EH (cell line): ENCODE results near the gene ATP8B3.
"Not testable (repeated sequence)": the region's sequence is repeated elsewhere in the genome, so short reads cannot be mapped to it uniquely, and the experiment has no call there.

Source experiments
- DNase-seq: peaks from one replicate; pipeline ENCODE4 v3.0.0-alpha.2; 2015; ENCODE audit warnings: low read depth

The ATP8B3 gene

DNA sequence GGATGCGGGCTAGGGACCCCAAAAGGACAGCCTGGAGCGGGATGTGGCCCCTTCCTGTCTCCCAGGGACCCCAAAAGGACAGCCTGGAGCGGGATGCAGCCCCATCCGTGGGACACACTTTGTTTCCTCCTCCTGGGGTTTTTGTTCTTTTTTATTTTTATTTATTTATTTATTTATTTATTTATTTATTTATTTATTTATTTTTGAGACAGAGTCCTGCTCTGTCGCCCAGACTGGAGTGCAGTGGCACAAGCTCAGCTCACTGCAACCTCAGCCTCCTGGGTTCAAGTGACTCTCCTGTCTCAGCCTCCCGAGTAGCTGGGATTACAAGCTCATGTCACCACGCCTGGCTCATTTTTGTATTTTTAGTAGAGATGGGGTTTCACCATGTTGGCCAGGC lies 14.8 kb downstream of the ATP8B3 start:
- not testable (repeated sequence) for DNase-seq

DNA sequence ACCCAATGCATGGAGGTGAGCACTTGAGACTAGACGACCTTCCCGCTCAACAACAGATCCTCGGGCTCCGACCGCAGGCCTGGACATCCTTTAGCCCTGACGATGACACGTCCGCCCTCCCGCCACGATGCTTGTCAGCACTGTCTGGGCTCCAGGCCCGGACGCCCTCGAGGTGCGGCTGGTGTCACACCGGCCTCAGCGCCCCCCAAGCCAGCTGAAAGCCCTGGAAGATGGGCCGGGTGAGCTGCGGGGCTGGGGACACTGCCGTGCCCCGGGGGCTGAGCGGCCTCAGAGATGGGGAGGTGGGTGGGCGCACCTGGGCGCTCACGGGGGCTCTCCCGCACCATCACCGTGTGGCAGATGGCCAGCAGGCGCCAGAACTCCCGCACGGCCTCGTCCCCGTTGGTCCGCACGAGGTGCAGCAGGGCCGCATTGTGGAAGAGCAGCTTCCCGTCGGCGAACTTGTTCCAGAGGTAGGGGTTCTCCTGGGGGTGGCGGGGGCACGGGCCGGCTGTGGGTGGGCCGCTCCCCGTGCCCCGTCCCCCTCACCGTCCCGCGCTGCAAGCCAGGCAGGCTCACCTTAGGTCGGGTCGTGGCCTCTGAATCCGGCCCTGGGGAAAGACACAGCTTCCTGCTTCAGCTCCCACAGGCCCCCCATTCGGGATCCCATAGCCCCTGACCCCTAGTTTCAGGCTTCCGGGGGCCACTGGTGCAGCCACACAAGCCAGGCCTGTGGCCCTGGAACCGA lies 15.5 kb downstream of the ATP8B3 start:
- DNase-seq: no peak

DNA sequence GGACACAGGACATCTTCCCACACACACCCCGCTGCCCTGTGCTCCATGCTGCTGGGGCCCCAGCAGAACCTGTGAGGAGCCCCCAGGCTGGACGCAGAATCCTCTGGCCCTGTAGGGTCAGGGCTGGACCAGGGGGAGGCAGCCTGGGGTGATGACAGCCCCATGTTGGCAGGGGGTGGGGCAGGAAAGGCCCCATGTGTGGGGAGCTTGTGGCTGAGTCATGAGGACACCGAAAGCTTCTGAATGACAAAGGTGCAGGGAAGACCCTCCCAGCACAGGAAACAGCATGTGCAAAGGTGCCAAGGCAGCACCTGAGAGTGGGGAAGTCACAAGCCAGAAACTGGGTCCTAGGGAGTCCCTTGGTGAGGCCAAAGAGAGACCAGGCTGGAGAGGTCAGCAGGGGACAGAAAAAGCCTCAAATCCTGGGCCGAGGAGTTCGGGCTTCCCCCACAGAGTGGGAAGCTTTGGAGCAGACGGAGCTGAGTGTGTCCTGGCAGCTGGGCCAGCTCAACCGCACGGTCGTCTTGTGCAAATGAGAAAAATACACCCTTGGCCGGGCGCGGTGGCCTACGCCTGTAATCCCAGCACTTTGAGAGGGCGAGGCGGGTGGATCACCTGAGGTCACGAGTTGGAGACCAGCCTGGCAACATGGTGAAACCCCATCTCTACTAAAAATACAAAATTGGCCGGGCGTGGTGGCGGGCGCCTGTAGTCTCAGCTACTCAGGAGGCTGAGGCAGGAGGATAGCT lies 17.5 kb downstream of the ATP8B3 start:
- no peak for DNase-seq

DNA sequence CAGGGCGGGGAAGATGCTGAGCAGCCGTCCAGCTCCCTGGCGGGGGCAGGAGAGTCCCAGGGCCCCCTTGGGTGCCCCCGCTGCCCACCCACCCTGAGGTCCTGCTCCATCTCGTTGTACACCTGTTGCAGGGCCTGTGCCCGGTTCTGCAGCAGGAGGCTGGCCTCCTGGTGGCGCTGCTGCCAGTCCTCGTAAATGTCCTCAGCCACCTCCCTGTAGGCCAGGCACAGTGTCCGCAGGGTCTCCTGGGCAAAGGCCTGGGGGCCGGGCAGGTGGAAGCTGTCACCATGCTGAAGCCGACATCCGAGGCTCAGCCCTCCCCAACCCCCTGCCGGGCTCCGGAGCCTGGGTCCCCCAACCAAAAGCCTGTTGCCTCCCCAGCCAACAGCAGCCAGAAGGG lies 20.2 kb downstream of the ATP8B3 start:
- DNase-seq: no peak

DNA sequence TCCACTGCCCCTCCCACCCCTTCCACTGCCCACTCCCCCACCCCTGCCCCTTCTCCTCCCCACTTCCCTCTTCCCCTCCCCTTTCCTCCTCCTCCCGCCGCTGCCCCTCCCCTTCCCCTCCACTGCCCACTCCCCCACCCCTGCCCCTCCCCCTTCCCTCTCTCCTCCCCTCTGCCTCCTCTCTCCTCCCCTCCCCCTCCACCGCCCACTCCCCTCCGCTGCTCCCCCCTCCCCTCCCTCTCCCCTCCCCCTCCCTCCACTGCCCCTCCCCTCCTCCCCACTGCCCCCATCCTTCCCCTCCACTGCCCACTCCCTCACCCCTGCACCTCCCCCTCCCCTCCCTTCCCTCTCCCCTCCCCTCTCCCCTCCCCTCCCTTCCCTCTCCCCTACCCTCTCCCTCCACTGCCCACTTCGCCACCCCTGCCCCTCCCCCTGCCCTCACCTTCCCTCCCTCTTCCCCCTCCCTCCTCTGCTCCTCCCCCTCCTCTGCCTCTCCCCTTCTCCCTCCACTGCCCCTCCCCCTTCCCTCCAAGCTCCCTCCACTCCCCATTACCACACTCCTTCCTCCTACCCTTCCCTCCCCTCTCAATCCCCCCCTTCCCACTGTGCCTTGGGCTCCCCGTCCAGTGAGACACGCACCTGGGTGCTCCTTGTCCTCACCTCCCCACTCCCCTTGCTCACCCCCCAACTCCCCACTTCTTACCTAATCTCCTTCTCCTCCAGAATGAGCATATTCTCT lies 21.9 kb downstream of the ATP8B3 start:
- DNase-seq: no peak

DNA sequence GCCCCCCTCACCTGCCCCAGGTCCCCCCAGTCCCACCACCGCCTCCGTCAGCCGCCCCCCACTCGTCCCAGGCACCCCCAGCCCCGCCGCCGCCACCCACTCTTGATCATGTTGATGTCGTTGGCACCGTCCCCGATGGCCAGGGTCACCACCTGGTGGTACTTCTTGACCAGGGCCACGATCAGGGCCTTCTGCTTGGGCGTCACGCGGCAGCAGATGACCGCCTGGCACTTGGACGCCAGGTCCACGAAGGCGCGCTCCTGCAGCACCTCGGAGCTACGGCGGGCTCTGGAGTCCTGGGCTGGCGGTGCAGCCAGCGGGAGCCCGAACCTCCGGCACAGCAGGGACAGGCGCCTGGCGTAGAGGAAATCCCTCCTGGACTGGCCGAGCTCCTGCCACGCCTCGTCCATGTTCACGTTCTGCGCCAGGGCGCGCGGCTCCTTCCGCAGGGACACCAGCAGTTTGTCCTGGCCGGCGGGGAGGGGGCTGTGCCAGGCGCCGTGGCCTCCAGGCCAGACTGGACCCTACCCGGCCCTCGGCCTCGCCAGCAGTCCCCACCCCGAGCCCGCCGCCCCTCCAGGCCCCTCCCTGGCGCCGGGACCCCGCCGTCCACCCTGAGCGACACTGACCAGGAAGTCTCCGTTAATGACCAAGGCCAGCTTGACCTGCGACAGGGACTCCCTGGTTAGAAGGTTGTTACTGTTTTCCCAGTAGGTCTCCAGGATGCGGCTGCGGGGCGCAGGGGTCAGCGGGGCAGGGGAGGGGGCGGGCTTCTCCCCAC lies 22.6 kb downstream of the ATP8B3 start:
- peak; percentile 12 for DNase-seq

DNA sequence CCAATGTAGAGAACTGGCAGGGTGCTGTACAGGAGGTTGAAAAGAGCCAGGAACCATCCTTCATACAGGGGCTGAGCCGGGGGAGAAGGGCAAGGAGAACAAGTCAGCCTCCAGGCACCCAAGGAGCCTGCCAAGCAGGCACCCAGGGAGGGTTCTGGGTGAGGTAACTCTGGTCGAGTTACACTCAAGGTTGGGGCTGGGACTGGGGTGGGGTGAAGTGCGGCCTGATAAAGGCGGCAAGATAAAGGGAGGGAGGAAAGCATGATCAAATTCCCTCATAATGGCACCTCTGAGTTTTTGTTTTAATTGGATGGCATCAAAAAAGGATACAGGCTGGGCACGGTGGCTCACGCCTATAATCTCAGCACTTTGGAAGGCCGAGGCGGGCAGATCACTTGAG lies 25.0 kb downstream of the ATP8B3 start:
- DNase-seq: no peak

DNA sequence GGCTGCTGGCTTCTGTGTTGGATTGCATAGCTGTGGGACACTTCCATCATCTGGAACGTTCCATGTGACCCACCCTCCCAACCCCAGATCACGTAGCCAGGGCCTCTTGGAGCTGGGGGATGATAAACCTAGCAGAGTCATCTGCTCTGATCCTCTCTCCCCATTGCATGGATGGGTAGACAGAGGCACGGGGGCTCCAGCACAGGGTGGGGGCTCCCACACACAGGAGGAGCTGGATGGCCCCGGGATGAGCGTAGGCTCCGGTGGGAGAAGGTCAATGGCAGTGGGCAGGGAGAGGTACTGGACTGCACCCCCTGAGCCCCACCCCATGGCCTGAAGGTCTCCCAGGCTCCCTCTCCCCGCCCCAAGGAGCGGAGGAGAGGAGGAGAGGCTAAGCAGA lies 25.4 kb downstream of the ATP8B3 start:
- DNase-seq: no peak

DNA sequence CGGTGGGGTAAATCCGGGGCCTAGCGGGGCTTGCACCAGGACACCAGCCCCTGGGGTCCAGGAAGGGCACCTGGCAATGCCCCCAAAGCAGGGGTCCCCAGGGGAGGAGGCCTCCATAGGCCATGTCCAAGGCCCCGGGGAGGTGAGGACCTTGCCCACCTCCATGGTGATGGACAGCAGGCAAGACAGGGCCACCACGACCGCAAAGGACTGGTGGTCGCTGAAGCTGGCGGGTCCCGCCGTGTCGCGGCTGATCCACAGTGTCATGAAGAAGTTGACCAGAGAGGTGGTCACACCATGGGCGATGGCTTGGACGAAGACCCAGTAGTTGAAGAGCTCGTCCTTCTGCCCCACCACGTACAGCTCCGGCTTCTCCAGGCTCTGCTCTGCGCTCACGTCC lies 26.8 kb downstream of the ATP8B3 start:
- no peak for DNase-seq

DNA sequence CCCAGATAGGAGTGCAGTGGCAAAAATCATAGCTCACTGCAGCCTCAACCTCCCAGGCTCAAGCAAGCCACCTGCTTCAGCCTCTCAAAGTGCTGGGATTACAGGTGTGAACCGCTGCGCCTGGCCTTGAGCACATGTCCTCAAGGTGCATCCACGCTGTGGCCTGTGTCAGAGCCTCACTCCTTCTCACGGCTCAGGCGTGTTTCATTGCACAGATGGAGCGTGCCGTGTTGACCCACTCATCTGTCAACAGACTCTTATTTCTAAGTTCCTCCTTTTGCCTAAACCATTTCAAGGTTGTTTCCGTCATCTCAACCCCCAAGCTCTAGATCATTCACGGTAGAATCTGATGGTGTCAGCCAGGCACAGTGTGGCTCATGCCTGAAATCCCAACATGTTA lies 28.2 kb downstream of the ATP8B3 start:
- no peak for DNase-seq

DNA sequence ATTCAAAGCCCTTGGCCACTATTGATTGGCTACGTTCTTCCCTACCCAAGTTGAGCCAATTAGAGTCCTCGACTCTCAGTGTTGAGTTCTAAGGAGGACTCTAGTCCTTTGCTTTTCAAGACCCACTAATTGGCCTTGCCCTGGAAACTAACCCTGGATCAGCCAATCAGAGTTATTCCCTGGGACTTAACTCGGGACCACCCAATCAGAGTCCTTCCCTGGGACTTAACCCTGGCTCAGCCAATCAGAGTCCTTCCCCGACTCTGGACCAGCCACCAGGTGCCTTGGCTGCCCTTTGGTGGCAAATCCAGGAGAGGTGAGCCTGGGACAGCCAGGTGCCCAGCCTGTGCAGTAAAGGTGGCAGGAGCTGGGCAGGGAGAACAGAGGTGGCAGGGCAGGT lies 28.7 kb downstream of the ATP8B3 start:
- DNase-seq: no peak

DNA sequence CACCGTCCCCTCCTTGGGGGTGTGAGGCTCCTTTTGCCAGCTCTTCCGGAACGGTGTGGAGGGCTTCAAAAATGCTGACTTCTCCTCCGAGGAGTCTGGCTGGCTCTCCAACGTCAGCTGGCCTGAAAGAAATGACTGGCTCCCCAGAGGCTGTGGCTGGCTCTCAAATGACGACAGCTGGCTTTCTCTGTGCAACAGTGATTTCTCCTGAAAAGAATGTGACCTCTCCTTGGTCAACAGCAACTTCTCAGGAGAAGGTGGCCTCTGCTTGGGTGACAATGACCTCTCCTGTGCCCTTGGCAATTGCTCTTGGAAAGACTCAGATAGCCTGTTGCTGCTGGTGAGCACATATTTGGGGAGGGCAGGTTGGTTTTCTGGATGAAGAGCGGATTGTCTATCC lies 29.6 kb downstream of the ATP8B3 start:
- DNase-seq: no peak

DNA sequence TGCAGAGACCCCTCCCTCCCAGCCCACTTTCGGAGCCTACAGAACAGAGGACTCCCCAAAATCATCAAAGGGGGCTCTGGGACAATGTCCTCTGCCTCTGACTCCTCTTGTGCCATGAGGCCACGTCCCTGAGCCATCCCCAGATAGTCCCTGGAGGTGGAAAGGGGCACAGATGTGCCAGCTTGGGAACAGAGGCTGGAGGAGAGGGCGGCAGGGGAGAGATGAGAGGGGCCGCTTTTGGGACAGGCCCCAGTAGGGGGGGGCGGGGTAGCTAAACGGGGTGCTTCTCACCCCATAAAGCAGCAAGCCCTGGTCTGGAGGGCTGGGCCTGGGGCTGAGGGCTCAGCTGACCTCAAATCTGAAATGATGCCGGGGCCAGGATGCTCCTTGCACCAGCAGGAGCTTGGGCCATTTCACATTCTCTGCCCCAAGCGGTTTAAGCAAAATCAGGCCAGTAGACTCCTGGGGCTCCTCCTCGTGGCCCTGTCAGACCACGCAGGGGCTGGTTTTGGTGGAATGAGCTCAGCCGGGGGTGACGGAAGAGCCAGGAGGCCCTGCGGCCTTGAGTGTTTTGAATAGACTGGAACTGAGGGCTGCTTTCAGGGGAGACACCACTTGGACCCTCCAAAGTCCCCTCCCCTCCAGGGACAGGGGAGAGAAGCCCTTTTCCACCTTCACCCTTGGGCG lies 31.7 kb downstream of the ATP8B3 start:
- DNase-seq: peak; percentile 52

DNA sequence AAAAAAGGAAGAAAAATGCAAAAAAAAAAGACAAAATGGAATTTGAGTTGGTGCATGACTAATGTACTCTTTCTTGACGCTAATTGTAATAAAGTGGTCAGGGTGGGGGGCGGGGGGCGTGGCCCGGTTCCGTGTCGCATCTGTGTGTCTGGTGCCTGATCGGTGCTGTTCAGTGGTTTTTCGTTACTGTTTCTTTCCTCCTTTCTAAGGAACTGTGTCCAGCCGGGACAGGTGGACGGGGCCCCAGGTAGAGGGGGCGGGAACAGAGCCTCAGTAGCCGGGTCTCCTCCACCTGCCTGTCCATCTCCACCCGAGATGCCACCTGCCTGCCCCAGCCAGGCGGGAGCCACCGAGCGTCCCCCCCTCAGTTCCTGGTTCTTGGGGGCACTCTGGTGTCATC lies 32.5 kb downstream of the ATP8B3 start:
- no peak for DNase-seq

DNA sequence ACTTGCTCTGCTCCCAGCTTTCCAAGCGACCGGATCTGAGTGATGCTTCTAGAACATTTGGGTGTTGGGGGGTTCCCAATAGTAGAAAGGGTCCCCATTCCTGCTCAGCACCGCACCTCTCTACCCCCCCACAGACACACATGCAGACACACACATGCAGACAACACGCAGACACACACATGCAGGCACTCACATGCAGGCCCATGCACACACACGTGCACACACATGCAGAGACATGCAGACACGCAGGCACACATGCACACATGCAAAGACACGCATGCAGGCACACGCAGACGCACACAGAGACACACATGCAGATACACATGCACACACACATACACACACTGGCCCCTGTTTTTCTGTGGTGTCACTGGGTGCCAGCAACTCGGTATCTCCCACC lies 34.9 kb downstream of the ATP8B3 start:
- DNase-seq: no peak

DNA sequence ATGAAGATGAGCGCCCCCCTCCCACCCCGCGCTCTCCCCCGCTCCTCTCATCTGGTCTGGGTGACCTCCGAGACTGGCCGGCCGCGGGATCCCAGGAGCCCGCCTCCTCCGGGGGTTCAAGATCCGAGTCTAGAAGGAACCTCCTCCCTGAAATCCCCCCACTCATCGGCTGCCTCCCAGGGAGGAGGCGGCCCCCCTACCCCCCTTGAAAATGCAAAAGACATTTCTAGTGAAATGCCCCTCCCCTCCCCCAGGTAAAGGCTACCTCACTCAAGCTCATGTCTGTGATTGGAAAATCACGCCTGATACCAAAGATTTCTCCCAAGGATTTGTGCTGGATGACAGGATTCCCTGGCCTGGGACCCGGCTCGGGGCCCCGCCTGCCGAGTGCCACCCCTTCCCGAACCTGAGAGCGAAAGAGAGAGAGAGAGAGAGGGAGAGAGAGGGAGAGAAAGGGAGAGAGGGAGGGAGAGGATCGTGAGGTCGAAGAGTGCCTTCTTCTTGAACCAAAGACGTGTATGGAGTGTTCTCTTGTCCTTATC lies 35.4 kb downstream of the ATP8B3 start:
- no peak for DNase-seq

DNA sequence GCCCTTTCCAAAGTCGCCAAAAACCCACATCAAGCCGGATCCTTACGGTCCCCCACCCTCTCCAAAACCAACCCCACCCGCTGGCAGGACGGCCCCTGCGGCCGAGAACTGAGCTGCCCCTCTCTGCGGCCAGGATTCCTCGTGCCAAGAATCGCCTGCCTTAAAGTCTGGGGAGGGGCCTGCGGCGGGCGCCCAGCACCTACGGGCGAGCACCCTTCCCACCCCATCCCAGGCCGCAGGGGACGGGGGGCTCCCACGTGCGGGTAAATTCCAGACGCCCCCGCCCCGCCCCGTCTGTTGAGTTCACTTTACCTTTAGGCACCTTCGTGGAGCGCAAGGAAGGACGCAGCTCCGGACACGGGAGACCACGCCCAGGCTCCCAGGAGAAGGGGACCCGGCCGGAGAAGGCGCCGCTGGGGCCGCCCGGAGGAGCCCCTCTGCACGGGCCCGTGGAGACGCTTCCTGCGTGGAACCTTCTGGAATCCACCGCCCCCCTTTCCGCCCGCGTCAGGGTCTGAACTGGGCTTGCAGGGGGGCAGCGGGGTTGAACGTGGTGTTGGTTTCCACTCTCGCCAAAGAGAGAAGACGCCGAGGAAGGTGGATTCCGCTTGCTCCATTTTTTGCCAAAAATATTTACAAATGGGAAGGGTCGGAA lies 36.0 kb downstream of the ATP8B3 start:
- no peak for DNase-seq

DNA sequence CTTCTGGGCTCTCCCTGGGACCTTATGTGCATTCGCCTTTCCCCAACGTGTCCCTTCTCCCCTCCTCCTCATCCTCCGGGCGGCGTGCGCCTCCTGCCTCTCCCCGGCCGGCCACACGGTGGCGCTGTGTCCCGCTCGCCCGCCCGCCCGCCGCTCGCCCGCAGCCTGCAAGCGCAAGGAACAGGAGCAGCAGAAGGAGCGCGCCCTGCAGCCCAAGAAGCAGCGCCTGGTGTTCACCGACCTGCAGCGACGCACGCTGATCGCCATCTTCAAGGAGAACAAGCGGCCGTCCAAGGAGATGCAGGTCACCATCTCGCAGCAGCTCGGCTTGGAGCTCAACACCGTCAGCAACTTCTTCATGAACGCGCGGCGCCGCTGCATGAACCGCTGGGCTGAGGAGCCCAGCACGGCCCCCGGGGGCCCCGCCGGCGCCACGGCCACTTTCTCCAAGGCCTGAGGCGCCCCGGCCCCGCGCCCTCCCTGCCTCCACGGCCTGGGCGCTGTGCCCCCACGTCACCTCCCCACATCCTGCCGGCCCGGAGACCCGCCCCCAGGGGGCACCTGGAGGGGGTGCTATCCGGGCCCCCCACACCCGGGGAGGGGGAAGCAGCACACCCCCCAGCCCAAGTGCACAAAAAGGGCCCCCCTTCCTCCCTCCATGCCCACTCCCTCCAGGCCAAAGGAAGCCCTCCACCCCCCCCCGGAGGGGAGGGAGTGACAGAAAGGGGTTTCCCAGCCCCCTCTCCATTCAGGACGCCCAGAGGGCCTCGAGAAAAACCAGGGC lies 36.9 kb downstream of the ATP8B3 start:
- no peak for DNase-seq

DNA sequence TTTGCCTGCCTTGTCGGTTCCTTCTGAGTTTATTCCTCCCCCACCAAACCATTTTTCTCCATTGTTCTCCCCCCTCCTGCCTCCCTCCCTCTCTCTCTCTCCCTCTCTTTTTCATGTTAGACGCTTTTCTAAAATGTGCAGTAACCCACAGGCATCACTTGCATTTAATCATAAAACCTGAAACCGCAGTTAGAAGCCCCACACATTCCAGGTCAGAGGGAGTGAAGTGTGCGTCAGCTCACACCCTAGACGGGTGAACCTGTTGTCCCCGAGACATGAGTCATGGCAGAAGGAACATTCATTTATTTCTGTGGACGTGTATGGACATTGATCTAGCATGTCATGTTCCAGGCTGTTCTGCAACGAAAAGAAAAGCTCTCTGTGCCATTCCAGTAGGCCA lies 38.9 kb downstream of the ATP8B3 start:
- peak; percentile 75 for DNase-seq
